Measurements from ENCODE around the gene OPN1LW. TPM values are rescaled to one million over a fixed set of nuclear protein-coding genes. Genes with fewer than 3 reads are reported as not detected.

OPN1LW gene
- total RNA-seq, 1 experiment from 2014 or later = not detected

DNA sequence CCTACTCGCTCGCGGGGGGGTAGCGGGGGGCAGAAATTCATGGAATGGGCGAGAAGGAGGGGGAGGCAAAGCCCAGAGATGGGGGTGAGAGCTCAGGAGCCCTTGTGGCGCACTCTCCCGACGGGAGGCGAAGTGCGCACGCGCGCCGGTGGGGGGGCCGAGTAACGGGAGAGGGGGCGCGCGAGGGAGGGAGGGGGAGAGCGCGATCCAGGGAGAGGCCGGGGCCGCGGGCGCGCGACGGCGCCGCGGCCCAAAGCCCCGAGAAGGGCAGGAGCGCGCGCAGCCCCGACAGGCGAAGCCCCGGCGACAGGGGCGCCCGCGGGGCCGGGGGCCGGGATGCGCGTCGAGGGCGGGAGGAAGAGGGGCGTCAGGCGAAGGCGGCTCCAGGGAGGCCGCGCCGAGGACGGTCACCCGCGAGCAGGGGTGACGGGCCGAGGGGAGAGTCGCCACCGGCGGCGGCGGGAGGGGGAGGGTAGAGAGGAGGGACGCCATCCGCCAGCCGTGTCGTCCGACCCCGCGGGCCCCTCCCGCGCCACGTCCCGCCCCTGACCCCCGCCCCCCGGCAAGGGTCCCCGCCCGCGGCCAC, 46.9 kb upstream of the OPN1LW start:
- H3K4me1 ChIP-seq (ENCODE audit: insufficient read depth, low read length) = peaks cover 24% of the 10 kb centered on the region
- peaks cover 41% of the 10 kb centered on the region for H4K20me1 ChIP-seq (ENCODE audit: low read length)
- CTCF ChIA-PET = interaction anchor here (0.7 kb wide), 1 partner anchor 125 kb away, joined by 4 read pairs; the partner anchor contains the start of gene TMEM187
- DNase-seq (peak; percentile 60), ATAC-seq (peak; percentile 51)
- no peak for TF ChIP-seq EZH2 (IDR thresholded peaks at IDR 0.05; ENCODE audit: low read length, unreplicated experiment)
- no peak for TF ChIP-seq EZH2phosphoT487 (IDR thresholded peaks at IDR 0.05; ENCODE audit: borderline replicate concordance, low read length)
- TF ChIP-seq, protein P1, sequence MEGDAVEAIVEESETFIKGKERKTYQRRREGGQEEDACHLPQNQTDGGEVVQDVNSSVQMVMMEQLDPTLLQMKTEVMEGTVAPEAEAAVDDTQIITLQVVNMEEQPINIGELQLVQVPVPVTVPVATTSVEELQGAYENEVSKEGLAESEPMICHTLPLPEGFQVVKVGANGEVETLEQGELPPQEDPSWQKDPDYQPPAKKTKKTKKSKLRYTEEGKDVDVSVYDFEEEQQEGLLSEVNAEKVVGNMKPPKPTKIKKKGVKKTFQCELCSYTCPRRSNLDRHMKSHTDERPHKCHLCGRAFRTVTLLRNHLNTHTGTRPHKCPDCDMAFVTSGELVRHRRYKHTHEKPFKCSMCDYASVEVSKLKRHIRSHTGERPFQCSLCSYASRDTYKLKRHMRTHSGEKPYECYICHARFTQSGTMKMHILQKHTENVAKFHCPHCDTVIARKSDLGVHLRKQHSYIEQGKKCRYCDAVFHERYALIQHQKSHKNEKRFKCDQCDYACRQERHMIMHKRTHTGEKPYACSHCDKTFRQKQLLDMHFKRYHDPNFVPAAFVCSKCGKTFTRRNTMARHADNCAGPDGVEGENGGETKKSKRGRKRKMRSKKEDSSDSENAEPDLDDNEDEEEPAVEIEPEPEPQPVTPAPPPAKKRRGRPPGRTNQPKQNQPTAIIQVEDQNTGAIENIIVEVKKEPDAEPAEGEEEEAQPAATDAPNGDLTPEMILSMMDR (conservative IDR thresholded peaks at IDR 0.05; ENCODE audit: low read depth, low read length) = no peak
- peak overlapping the region; percentile 81 for H3K4me2 ChIP-seq (ENCODE audit: low read length)
- peak overlapping the region; percentile 81 for H3K9ac ChIP-seq (ENCODE audit: low read length)
- H3K9me2 ChIP-seq (replicated peaks; ENCODE audit: low read length) = no peaks in the 10 kb centered on the region
- POLR2A ChIA-PET (ENCODE audit: unreplicated experiment) = no interaction called here
- H3K27ac ChIP-seq (ENCODE audit: low read length) = peak overlapping the region; percentile 25; the same call in 1 of the 2 replicates
- H3K36me3 ChIP-seq (ENCODE audit: low read depth, low read length) = no peaks in the 10 kb centered on the region
- intact Hi-C loops (cut with micrococcal nuclease) = no loop called here
- no peak overlapping the region for H2AFZ ChIP-seq (ENCODE audit: low read length)
- no peaks in the 10 kb centered on the region for H3K27me3 ChIP-seq (ENCODE audit: low read length)
- no peaks in the 10 kb centered on the region for H3F3A ChIP-seq (ENCODE audit: low read length, unreplicated experiment)
- H3K79me2 ChIP-seq (ENCODE audit: low read length) = peaks cover 51% of the 10 kb centered on the region
- no peaks in the 10 kb centered on the region for H3K9me3 ChIP-seq (ENCODE audit: low read length)
- BruUV-seq (replicated peaks) = no TSS peak
- H3K4me3 ChIP-seq (ENCODE audit: low read length) = peak overlapping the region; percentile 99

DNA sequence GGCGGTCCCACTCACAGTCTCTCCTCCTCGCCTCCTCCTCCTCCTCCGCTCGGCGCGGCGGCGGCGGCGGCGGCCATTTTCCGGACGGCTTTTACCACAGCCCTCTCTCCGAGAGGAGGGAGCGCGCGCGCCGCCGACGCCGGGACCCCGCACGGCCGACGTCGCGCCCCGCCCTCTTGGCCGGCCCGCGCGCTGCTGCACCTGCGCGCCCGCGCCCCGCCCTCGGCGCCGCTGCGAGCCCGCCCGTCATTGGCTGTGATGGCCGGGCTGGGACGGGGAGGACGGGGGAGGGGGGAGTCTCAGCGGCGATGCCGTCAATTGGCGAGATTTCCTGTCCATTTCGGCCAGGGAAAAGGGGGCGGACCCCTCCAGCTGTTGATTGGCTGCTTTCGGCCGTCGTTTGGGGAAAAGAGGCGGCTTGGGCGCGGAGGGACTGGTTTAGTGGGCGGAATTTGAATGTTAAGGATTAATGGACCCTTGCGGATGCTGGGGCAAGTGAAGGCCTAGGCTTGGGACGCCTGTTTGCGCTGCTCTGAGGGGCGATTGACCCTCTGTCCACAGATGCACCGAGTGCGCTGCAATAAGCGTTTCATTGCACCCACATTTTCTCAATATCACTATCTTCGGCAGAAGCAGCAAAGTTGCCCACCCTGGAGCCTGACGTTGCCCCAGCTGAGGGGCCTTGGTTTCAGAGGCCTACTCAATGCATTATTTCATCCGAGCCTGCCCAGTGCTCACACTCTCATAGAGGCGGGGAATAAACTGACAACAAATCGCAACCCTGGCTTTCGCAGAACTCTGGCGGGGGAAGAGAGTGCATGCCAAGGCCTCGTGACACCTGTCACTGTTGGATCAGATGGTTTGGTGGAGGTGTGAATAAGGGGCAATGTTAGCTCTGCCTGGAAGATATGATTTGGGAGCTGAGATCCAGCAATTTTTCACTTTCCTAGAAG, 46.2 kb upstream of the OPN1LW start, which contains the start of gene MECP2:
Gene MECP2 (minus strand): TSS at position 129 of the 953 bp plus-strand sequence.
- Histone ChIP-seq H4K20me1 (ENCODE audit: low read length) (peaks cover 34% of the 10 kb centered on the region), H3K4me3 (ENCODE audit: low read length) (peak within 1 kb of the TSS; percentile 99), H3K27me3 (ENCODE audit: low read length) (no peaks in the 10 kb centered on the region), H3K36me3 (ENCODE audit: low read depth, low read length) (no peaks in the 10 kb centered on the region), H3K79me2 (ENCODE audit: low read length) (peaks cover 44% of the 10 kb centered on the region), H3K4me1 (ENCODE audit: insufficient read depth, low read length) (peaks cover 23% of the 10 kb centered on the region), H3F3A (ENCODE audit: low read length, unreplicated experiment) (no peaks in the 10 kb centered on the region), H3K27ac (ENCODE audit: low read length) (peak within 1 kb of the TSS; percentile 25; the same call in 1 of the 2 replicates), H2AFZ (ENCODE audit: low read length) (peak within 1 kb of the TSS; percentile 96), H3K9me2 (replicated peaks; ENCODE audit: low read length) (no peaks in the 10 kb centered on the region), H3K4me2 (ENCODE audit: low read length) (peak within 1 kb of the TSS; percentile 89), H3K9me3 (ENCODE audit: low read length) (no peaks in the 10 kb centered on the region), H3K9ac (ENCODE audit: low read length) (peak within 1 kb of the TSS; percentile 81)
- DNase-seq = peak; percentile 92
- ChIA-PET POLR2A (ENCODE audit: unreplicated experiment) (no interaction called here), CTCF (interaction anchor here (0.6 kb wide), 1 partner anchor 205 kb away, joined by 9 read pairs; no protein-coding TSS in a partner anchor)
- no peak for TF ChIP-seq EZH2phosphoT487 (IDR thresholded peaks at IDR 0.05; ENCODE audit: borderline replicate concordance, low read length)
- TF ChIP-seq EZH2 (IDR thresholded peaks at IDR 0.05; ENCODE audit: low read length, unreplicated experiment) = no peak
- TF ChIP-seq, protein P1 (conservative IDR thresholded peaks at IDR 0.05; ENCODE audit: low read depth, low read length) = no peak
- ATAC-seq = peak; percentile 90
- intact Hi-C loops (cut with micrococcal nuclease) = no loop called here
- BruUV-seq (replicated peaks) = TSS peak; percentile 61

Data from PC-3 (cell line).